Thyroid gland (tissue), 4 donors: ENCODE results near the gene LILRB5. TPM values are rescaled to one million over a fixed set of nuclear protein-coding genes. Genes with fewer than 3 reads are reported as not detected.

ENCODE experiments used
- DNase-seq, 2 donors: peaks; one replicate each; pipeline ENCODE4 v3.0.0-alpha.2; 2019
- H3K27ac ChIP-seq, 3 donors: fragments of 200-600 bp; sonication (generic); 1 replicate in 2 of 3; 2 replicates in 1 of 3; pipeline ENCODE4 v1.5.1; 2016 to 2019; ENCODE audit warnings: mild to moderate bottlenecking in 1 of 3, moderate library complexity in 1 of 3
- H3K27me3 ChIP-seq: fragments of 200-600 bp; sonication (generic); one replicate; pipeline ENCODE4 v1.5.1; 2019
- H3K36me3 ChIP-seq, 2 donors: fragments of 200-600 bp; sonication (generic); one replicate each; pipeline ENCODE4 v1.5.1; 2016 to 2019
- H3K4me1 ChIP-seq, 2 donors: fragments of 200-600 bp; sonication (generic); one replicate each; pipeline ENCODE4 v1.5.1; 2017 to 2019
- H3K4me3 ChIP-seq, 3 donors: fragments of 200-600 bp; sonication (generic); replicated peaks in 1 of 3; 1 replicate in 2 of 3; 2 replicates in 1 of 3; pipeline ENCODE4 v1.5.1; 2016; ENCODE audit warnings: mild to moderate bottlenecking in 1 of 3
- H3K9me3 ChIP-seq: fragments of 200-600 bp; sonication (generic); one replicate; pipeline ENCODE4 v1.5.1; 2017
- POLR2A ChIP-seq, 2 donors: fragments of 450-650 bp; IDR thresholded peaks; one replicate each; pipeline ENCODE4 v1.6.1; 2017; ENCODE audit warnings: antibody characterized with exemption in 2 of 2, mild to moderate bottlenecking in 2 of 2, moderate library complexity in 1 of 2
- WGBS, 2 donors: methylation state at CpG; one replicate each; pipeline ENCODE4 v1.1.5; 2017; 5-methylcytosine and 5-hydroxymethylcytosine counted together
- intact Hi-C: fragments of 100-400 bp; cut with DNase I; formaldehyde crosslinking; loops from one replicate; pipeline ENCODE4 v1.15.1; 2023
- total RNA-seq, 4 donors: library from RNA; depleted of rRNA; stranded (reverse); fragments of >200 nt; gene quantifications; one replicate each; pipeline ENCODE4 v1.2.3, GENCODE V29; 2016
- TF ChIP-seq, protein P1 (sequence below), 6 experiments: fragments of 200-600 bp in 3 of 6; fragments of 450-650 bp in 3 of 6; sonication (generic) in 3 of 6; IDR thresholded peaks; one replicate each; pipeline ENCODE4 v1.5.1; 2016 to 2019; ENCODE audit warnings: antibody characterized with exemption in 6 of 6, mild to moderate bottlenecking in 2 of 6, inconsistent platforms in 1 of 6, moderate library complexity in 1 of 6

LILRB5 gene
- total RNA-seq, 4 donors from 2014 or later, result 2.0 to 11.4 (median 5.9) TPM

DNA sequence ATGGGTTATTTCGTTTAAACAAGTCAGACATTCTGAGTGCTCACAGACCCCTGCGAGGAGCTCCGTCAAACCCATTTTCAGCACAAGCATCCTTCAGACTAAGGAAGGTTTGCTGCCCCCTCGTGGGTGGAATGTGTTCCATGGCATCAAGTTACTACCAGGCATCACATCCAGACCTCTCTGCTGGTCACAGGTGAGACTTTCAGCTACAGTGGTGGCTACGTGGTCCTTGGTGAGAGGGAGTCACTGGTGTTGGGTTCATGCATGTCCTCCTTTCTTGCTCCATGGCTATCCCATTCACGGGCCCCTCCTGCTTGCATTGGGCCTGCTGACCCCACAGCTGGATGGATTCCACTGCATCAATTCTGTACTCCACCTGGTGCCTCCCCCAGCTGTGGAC is 9.1 kb upstream of the LILRB5 start:
- WGBS, 2 donors, result 2 to 6% methylated on average over 6 of the region's 6 CpGs
- Histone ChIP-seq H3K27me3 (no peaks in the 10 kb centered on the region), H3K36me3 (no peaks in the 10 kb centered on the region), H3K4me3 (no peak overlapping the region), H3K9me3 (no peaks in the 10 kb centered on the region), H3K27ac (no peak overlapping the region), H3K4me1 (no peaks in the 10 kb centered on the region)
- peak; percentile 84 to 85 for DNase-seq
- intact Hi-C loops, result no loop called here
- TF ChIP-seq, protein P1, sequence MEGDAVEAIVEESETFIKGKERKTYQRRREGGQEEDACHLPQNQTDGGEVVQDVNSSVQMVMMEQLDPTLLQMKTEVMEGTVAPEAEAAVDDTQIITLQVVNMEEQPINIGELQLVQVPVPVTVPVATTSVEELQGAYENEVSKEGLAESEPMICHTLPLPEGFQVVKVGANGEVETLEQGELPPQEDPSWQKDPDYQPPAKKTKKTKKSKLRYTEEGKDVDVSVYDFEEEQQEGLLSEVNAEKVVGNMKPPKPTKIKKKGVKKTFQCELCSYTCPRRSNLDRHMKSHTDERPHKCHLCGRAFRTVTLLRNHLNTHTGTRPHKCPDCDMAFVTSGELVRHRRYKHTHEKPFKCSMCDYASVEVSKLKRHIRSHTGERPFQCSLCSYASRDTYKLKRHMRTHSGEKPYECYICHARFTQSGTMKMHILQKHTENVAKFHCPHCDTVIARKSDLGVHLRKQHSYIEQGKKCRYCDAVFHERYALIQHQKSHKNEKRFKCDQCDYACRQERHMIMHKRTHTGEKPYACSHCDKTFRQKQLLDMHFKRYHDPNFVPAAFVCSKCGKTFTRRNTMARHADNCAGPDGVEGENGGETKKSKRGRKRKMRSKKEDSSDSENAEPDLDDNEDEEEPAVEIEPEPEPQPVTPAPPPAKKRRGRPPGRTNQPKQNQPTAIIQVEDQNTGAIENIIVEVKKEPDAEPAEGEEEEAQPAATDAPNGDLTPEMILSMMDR (IDR thresholded peaks at IDR 0.05), result peak; percentile 17 to 79 (median 61)
- TF ChIP-seq POLR2A (IDR thresholded peaks at IDR 0.05), result no peak

GRCh38 chr19:54262470-54262869 is 5.4 kb upstream of the LILRB5 start:
- no peaks in the 10 kb centered on the region for H3K27me3 ChIP-seq

DNA sequence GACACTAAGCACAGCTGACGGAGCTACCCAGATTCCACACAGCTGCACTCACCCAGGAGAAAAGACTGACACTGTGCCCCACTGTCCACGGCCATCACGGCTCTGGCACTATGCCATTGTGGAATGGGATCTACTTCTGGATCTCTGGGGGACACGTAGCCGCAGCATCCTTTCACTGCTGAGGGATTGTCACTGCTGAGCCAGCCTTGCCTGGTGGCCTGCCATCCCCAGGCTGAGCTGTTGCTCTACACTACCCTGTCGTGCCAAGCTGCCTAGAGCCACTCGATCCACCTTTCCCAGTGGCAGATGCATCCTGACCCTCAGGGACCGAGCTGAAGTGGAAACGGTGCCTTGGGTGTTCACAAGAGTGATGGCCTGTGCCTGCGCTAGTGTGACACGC is 5.0 kb upstream of the LILRB5 start:
- no peak for DNase-seq

More at GRCh38 chr19:54262470-54262869, 5.4 kb upstream of the LILRB5 start:
- Histone ChIP-seq H3K4me1 (no peaks in the 10 kb centered on the region), H3K4me3 (no peak overlapping the region), H3K9me3 (no peaks in the 10 kb centered on the region), H3K36me3 (no peaks in the 10 kb centered on the region), H3K27ac (no peak overlapping the region)
- WGBS, 2 donors, result 92 to 93% methylated on average over 2 of the region's 2 CpGs
- no peak for TF ChIP-seq POLR2A (IDR thresholded peaks at IDR 0.05)
- TF ChIP-seq, protein P1 (IDR thresholded peaks at IDR 0.05), result no peak
- intact Hi-C loops, result no loop called here
- DNase-seq, result no peak

DNA sequence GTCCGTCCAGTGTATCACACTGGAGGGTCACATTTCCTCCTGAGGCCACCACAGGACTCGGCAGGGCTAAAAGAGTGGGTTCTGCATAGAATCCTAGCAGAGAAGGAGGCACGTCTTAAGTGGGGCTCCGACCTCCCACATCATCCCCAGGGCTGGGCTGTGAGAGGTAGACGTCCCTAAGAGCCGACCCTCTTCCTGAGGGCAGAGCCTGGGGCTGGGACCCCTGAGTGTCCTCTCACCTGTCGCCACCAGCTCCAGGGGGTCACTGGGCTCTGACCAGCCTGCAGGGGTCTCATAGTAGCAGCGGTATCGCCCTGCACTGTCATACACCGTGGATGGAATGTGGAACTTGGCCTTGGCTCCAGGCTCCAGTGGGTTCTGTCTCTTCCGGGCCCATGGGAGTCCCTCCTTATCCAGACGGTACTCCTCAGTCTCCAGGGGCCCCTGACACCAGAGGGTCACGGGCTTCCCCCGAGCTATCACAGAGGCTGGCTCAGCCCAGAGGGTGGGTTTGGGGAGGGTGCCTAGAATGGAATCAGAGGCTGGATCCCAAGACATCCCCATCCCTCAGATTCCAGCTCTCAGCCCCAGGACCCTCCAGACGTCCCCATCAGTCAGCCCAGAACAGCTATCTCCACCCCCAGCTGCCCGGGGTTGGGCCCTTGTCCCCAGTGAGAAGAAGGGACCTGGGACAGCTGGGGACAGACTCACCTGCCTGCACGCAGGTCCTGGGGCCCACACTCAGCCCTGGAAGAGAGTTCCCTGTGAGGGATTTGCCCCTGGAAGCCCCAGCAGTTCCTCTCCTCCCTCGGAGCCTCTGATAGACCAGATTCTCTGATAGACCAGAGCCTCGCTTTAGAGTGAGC is 590 bp downstream of the LILRB5 start:
- Histone ChIP-seq H3K36me3 (no peaks in the 10 kb centered on the region), H3K9me3 (no peaks in the 10 kb centered on the region), H3K27ac (no peak overlapping the region), H3K4me1 (no peaks in the 10 kb centered on the region), H3K27me3 (no peaks in the 10 kb centered on the region), H3K4me3 (no peak overlapping the region)
- intact Hi-C loops, result no loop called here
- no peak for DNase-seq
- no peak for TF ChIP-seq POLR2A (IDR thresholded peaks at IDR 0.05)
- TF ChIP-seq, protein P1 (IDR thresholded peaks at IDR 0.05), result no peak
- 74 to 78% methylated on average over 12 to 19 of the region's 19 CpGs for WGBS, 2 donors

More for the DNA sequence above, 5.0 kb upstream of the LILRB5 start:
- no peak overlapping the region for H3K27ac ChIP-seq
- no peaks in the 10 kb centered on the region for H3K36me3 ChIP-seq
- 79 to 90% methylated on average over 9 to 11 of the region's 11 CpGs for WGBS, 2 donors
- H3K4me3 ChIP-seq, result no peak overlapping the region
- TF ChIP-seq, protein P1 (IDR thresholded peaks at IDR 0.05), result no peak
- TF ChIP-seq POLR2A (IDR thresholded peaks at IDR 0.05), result no peak
- no peaks in the 10 kb centered on the region for H3K9me3 ChIP-seq
- H3K27me3 ChIP-seq, result no peaks in the 10 kb centered on the region
- H3K4me1 ChIP-seq, result no peaks in the 10 kb centered on the region
- intact Hi-C loops, result no loop called here

GRCh38 chr19:54255105-54255775 is 1.8 kb downstream of the LILRB5 start:
- 63 to 67% methylated on average over 4 to 17 of the region's 26 CpGs for WGBS, 2 donors
- Histone ChIP-seq H3K36me3 (no peaks in the 10 kb centered on the region), H3K4me1 (no peaks in the 10 kb centered on the region), H3K4me3 (no peak overlapping the region), H3K27ac (no peak overlapping the region), H3K27me3 (no peaks in the 10 kb centered on the region), H3K9me3 (no peaks in the 10 kb centered on the region)
- no peak for TF ChIP-seq POLR2A (IDR thresholded peaks at IDR 0.05)
- TF ChIP-seq, protein P1 (IDR thresholded peaks at IDR 0.05), result no peak
- no peak for DNase-seq
- intact Hi-C loops, result no loop called here
